HG02884 (cell line): ENCODE data around the gene PNN.
"Not testable (repeated sequence)": the region's sequence is repeated elsewhere in the genome, so short reads cannot be mapped to it uniquely, and the experiment has no call there.

Source experiments
- ATAC-seq: cut with Tn5 transposase; IDR thresholded peaks from one replicate; pipeline ENCODE4 v1.9.1; 2021; ENCODE audit warnings: mild to moderate bottlenecking, moderate library complexity; ENCODE audit not compliant: unreplicated experiment

PNN gene

DNA sequence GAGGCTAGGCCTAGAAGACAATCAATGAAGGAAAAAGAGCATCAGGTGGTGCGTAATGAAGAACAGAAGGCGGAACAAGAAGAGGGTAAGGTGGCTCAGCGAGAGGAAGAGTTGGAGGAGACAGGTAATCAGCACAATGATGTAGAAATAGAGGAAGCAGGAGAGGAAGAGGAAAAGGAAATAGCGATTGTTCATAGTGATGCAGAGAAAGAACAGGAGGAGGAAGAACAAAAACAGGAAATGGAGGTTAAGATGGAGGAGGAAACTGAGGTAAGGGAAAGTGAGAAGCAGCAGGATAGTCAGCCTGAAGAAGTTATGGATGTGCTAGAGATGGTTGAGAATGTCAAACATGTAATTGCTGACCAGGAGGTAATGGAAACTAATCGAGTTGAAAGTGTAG, 5.5 kb downstream of the PNN start:
- no peak for ATAC-seq

DNA sequence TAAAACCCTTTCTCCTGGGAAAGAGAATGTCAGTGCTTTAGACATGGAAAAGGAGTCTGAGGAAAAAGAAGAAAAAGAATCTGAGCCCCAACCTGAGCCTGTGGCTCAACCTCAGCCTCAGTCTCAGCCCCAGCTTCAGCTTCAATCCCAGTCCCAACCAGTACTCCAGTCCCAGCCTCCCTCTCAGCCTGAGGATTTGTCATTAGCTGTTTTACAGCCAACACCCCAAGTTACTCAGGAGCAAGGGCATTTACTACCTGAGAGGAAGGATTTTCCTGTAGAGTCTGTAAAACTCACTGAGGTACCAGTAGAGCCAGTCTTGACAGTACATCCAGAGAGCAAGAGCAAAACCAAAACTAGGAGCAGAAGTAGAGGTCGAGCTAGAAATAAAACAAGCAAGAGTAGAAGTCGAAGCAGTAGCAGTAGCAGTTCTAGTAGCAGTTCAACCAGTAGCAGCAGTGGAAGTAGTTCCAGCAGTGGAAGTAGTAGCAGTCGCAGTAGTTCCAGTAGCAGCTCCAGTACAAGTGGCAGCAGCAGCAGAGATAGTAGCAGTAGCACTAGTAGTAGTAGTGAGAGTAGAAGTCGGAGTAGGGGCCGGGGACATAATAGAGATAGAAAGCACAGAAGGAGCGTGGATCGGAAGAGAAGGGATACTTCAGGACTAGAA, 6.1 kb downstream of the PNN start:
- ATAC-seq, result no peak

DNA sequence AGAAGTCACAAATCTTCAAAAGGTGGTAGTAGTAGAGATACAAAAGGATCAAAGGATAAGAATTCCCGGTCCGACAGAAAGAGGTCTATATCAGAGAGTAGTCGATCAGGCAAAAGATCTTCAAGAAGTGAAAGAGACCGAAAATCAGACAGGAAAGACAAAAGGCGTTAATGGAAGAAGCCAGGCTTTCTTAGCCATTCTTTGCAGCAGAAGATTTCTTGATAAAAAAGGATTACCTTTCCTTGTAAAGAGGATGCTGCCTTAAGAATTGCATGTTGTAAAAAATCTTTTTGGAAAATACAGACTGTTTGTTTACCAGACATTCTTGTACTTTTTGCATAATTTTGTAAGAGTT, 6.6 kb downstream of the PNN start:
- ATAC-seq, result no peak

DNA sequence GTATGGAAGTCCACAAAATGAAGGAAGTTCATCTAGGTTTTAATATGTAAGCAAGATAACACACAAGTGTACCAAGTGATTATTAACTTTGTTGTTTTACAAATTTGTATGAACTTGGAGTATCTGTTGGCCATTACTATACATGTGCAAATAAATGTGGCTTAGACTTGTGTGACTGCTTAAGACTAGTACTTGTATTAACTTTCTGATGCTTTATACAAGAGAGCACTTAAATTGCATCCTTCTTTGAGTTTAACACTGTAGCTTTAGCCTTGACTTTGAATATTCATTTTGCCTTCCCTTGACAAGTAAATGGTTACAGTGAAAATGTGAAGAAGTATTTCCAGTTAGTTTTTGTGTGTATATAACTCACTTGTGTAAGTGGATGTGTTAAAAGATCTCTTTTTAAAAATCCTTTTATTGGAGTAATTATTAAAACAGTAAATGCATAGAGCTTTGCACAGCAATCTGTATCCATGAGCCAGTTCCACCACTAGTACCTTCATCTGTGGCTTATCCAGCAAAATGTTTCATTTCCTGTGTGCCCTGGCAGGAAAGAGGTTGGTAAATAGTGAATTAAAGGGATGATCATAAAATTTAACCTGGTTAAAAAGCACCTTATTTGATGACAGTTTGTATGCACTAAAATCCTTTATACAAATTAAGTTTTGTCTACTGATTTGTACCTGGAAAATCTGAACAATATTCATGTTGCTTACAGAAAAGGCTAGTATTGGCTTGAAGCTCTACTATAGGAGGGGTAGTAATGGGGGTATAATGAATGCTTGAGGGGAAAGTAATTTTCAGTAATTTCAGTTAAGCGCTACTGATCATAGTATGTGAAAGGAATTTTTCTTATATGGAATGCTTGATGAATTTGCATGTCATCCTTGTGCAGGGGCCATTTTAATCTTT, 8.0 kb downstream of the PNN start:
- ATAC-seq, result no peak

DNA sequence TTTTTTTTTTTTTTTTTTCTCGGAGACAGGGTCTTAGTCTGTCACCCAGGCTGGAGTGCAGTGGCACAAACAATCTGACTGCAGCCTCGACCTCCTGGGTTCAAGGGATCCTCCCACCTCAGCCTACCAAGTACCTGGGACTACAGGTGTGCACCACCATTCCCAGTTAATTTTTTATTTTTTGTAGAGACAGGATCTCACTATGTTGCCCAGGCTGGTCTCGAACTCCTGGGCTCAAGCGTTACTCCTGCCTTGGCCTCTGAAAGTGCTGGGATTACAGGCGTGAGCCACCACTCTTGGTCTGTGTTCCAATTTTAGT, 8.6 kb downstream of the PNN start:
- not testable (repeated sequence) for ATAC-seq

DNA sequence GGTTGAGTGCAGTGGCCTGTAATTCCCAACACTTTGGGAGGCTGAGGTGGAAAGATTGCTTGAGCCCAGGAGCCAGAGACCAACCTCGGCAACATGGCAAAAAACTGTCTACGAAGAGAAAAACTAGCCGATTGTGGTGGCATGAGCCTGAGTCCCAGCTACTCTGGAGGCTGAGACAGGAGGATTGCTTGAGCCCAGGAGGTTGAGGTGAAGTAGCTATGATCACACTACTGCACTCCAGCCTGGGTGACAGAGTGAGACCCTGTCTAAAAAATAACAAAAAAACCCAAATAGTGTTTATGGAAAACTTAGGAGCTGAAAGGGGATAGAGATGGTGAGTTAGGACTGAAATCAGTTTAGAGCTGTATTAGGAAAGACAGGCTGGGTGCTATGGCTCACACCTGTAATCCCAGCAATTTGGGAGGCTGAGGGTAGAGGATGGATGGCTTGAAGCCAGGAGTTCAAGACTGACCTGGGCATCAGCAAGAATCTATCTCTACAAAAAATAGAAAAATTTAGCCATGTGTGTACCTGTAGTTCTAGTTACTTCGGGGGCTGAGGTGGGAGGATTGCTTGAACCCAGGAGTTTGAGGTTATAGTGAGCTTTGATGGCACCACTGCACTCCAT, 9.7 kb downstream of the PNN start:
- no peak for ATAC-seq

DNA sequence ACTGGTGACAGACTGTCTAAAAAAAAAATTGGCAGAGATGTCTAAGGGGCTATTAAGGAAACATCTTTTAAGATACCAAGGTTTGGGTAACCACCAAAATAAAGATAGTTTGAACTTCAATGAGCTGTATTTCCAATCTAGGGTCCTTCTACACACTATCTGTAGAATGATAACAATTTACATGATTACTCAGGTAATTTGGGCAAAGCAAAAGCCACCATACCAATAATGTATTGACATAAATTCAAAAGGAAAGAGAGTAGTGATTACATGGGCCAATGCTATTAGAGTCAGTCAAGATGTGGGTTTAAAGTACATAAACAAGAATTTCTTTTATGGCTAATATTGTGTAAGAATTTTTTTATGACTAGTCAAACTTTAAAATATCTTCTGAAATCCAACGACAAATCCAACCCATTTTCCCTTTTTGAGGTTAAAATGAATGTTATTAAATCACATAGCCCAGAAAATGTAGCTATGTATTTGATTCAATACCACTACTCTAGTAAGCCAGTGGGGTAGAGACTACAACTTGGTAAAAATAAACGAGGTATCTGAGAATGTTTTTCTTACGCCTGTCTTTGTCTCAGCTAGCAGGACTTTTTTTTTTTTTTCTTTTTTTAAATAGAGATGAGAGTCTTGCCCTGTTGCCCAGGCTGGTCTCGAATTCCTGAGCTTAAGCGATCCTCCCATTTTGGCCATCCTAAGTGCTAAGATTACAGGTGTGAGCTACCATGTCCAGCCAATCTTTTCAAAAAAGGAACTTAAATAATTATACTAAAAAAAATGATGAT, 10.4 kb downstream of the PNN start:
- no peak for ATAC-seq

DNA sequence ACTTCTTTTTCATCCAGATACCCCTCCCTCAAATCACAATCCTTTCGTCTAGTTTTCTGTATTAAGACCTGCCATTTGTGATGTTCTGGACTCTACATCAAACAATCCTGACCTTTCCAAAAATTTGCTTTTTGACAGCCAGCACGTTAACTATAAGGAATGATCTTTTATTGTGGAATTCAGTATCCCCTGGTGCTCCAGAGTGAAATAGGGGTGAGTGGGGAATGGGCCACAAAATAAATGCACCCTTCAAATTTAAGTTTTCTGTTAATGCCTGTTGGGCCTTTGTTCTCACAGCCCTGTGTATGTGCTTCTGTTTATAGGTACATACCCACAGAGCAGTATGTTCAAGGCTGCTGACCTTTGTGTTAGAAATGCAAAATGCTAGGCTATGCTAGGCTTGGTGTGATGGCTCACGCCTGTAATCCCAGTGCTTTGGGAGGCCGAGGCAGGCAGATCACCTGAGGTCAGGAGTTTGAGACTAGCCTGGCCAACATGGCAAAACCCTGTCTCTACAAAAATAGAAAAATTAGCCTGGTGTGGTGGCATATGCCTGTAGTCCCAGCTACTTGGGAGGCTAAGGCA, 12.0 kb downstream of the PNN start:
- ATAC-seq, result no peak

DNA sequence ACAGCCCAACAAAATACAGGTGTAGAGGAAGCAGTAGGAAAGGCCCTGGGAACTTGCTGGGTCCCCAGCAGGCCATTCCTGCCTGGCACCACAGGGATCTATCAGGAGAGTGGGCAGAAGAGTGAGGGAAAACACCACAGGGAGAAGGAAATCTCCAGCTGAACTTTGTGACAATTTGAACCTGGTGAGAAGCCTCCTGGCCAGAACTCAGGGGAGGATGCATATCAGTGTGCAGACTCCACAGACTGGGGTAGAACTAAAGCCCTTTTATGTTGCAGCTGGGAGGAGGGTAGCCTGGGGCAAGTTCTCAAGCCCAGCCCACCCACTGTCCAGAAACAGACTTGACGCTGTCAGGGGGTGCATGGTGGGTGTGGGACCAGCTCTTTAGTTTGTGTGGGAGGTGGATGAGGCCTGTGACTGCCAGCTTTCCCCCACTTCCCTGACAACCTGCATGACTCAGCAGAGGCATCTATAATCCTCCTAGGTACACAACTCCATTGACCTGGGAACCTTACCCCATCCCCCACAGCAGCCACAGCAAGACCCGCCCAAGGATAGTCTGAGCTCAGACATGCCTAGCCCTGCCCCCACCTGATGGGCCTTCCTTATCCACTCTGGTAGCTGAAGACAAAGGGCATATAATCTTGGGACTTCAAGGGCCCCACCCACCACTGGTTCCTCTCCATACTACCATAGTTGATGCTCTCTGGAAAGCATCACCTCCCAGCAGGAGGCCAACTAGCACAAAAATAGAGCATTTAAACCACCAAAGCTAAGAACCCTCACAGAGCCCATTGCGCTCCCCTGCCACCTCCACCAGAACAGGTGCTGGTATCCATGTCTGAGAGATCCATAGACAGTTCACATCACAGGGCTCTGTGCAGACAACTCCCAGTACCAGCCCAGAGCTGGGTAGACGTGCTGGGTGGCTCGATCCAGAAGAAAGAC, 28.9 kb downstream of the PNN start:
- ATAC-seq, result no peak

DNA sequence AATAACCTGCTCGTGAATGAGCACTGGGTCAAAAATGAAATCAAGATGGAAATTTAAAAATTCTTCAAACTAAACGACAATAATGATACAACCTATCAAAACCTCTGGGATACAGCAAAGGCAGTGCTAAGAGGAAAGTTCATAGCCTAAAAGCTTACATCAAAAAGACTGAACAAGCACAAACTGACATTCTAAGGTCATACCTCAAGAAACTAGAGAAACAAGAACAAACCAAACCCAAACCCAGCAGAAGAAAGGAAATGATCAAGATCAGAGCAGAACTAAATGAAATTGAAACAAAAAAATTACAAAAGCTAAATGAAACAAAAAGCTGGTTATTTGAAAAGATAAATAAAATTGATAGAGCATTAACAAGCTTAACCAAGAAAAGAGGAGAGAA, 32.4 kb downstream of the PNN start:
- not testable (repeated sequence) for ATAC-seq

DNA sequence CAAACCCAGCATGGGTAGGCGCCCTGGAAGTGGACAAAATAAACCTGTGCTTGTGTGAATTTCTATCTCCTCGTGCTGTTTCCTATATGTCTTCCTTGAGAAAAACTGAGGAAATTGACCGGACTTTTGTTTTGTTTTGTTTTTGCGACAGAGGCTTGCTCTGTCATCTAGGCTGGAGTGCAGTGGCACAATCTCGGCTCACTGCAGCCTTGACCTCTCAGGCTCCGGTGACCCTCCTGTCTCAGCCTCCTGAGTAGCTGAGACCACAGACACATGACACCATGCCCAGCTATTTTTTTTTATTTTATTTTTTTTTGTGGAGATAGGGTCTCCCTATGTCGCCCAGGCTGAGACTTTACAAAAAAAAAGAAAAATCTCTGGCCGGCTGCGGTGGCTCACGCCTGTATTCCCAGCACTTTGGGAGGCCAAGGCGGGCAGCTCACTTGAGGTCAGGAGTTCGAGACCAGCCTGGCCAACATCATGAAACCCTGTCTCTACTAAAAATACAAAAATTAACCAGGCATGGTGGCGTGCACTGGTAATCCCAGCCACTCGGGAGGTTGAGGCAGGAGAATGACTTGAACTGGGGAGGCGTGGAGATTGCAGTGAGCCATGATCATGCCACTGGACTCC, 36.2 kb downstream of the PNN start:
- ATAC-seq, result no peak

DNA sequence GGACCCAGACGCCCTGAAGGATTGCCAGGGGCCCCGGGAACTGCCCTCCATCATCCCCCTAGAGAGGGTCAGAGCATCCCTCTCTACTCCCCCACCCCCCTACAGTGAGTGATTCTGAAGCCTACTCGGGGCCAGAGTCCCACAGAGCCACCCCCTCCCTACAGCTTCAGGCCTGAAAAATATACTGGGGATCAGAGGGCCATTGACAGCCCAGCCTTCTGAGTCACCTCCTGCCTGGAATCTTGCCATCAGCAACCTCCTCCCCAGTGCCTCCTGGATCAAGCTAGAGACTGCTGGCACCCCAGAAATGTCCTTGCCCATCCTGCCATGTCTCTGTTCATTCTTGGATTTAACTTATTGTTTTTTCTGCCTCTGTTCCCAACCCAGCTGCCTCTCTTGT, 37.0 kb downstream of the PNN start:
- no peak for ATAC-seq

DNA sequence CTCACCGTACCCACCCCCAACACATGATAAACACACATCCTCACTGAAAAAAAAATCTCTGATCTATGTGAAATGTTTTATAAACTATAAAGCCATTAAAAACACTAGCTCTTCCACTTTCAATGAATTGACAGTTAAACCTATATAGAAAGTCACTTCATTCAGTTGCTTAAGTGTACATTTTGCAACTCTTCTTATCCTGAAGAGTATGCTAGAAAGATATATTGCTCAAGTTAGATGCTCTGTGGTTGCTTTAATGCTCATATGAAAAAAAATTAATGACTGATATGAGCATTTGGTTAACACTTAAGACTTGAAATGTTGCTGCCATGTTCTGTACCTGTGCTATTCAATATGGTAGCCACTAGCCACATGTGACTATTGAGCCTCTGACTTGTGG, 37.6 kb downstream of the PNN start:
- ATAC-seq, result no peak

DNA sequence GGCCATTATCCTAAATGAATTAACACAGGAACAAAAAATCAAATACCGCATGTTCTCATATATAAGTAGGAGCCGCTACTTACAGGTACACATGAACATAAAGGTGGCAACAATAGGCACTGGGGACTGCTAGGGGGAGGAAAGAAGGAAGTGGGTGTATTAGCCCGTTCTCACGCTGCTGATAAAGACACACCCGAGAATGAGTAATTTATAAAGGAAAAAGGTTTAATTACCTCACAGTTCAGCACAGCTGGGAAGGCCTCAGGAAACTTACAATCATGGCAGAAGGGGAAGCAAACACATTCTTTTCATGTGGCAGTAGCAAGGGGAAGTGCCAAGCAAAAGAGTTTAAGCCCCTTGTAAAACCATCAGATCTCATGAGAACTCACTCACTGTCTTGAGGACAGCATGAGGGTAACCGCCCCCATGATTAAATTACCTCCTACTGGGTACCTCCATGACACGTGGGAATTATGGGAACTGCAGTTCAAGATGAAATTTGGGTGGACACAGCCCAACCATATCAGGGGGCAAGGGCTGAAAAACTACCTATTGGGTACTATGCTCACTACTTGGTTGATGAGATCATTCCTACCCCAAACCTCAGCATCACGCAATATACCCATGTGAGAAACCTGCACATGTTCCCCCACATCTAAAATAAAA, 42.3 kb downstream of the PNN start:
- no peak for ATAC-seq

DNA sequence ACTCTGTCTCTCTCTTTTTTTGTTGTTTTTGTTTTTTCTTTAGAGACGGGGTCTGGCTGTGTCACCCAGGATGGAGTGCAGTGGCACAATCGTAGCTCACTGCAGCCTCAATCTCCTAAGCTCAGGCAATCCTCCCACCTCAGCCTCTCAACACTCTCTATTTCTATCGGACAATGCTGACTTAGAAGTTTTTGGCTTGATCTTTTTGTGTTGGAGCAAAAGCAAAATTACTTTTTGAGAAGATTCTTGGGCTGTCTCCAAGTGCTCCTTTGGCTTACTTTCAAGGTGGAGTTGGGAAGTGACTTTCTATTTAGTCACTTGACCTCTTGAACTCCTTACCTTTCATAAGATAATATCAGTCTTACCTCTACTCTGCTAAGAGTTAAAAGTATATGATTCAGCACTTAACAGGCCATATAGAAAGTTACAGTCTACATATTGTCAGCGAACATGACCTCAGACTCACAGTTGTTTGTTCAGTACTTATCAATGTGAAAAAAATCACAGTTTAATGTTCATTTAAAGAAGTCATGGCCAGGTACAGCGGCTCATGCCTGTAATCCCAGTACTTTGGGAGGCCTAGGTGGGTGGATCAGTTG, 43.2 kb downstream of the PNN start:
- ATAC-seq, result no peak

DNA sequence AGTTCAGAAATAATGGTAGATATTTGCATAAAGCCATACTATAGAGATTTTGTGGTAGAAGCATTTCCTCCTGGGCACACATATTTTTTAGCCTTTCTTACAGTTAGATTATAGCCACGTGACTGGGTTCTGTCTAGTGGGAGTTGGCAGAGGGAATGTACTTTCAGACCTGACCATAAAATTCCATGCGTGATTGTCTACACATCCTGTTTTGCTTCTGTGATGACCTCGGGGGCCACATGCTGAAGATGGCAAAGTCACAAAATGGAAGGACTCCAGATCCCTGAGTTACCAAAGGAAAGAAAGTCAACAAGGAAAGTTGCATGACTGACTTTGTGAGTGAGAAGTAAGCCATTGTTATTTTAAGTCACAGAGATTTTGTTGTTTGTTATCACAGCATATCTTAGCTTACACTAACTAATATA, 44.0 kb downstream of the PNN start:
- no peak for ATAC-seq

DNA sequence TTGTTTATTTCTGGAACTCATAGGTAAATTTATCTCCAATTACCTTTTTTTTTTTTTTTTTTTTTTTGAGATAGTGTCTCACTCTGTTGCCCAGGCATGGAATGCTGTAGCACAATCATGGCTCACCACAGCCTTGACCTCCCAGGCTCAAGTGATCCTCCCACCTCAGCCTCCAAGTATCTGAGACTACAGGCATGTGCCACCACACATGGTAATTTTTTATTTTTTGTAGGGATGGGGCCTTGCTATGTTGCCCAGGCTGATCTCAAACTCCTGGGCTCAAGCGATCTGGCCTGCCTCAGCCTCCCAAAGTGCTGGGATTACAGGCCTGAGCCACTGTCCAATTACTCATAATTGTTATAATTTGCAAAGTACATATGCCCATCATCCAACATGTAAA, 45.4 kb downstream of the PNN start:
- not testable (repeated sequence) for ATAC-seq

DNA sequence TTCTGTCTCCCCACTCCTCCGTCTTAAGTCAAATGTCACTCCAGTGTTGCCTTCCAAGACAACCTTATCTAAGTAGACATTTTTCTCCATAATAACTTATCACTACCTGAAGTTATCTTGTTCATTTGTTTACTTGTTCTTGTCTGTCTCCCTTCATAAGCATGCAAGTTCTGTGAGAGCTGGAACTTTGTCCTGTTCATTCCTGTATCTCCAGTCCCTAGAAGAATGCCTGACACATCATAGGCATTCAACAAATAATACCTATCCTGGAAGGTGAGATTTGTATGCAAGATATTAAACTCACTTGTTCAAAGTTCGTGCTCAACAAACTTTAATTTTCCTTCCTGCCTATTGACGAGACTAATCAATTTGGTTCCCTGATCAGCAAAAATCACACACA, 53.0 kb downstream of the PNN start:
- no peak for ATAC-seq
